Subcutaneous adipose tissue (tissue), 4 donors: ENCODE results near the gene EZR. TPM values are rescaled to one million over a fixed set of nuclear protein-coding genes. Genes with fewer than 3 reads are reported as not detected.

Experiments used
- total RNA-seq, 4 donors: library from RNA; depleted of rRNA; stranded (reverse); fragments of >200 nt; gene quantifications; one replicate each; pipeline ENCODE4 v1.1.0, GENCODE V29; 2016
- TF ChIP-seq, protein P1 (sequence below): fragments of 450-650 bp; IDR thresholded peaks from one replicate; pipeline ENCODE4 v1.5.1; 2016; ENCODE audit warnings: low read depth, mild to moderate bottlenecking, control low read depth, antibody characterized with exemption, moderate library complexity

The EZR gene
- total RNA-seq, 4 donors from 2014 or later: 28.6 to 40.3 (median 33.7) TPM

DNA sequence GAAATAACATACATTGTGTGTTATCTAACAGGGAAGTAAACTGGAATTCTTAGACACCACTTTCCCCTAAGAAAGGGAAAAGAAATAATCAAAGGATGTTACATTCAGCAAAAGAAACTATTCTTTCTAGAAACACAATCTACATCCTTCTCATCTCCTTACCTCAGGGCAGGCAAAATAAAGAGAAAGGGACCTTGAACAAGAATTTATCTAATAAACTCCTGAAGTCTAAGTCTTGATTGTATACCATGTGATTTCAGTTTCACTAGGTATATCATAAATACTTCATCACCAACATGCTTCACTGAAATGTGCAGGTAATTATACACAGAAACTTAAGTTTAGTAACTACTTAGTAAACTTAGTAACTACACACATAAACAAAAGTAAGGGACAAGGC, 15.0 kb downstream of the EZR start:
- TF ChIP-seq, protein P1, sequence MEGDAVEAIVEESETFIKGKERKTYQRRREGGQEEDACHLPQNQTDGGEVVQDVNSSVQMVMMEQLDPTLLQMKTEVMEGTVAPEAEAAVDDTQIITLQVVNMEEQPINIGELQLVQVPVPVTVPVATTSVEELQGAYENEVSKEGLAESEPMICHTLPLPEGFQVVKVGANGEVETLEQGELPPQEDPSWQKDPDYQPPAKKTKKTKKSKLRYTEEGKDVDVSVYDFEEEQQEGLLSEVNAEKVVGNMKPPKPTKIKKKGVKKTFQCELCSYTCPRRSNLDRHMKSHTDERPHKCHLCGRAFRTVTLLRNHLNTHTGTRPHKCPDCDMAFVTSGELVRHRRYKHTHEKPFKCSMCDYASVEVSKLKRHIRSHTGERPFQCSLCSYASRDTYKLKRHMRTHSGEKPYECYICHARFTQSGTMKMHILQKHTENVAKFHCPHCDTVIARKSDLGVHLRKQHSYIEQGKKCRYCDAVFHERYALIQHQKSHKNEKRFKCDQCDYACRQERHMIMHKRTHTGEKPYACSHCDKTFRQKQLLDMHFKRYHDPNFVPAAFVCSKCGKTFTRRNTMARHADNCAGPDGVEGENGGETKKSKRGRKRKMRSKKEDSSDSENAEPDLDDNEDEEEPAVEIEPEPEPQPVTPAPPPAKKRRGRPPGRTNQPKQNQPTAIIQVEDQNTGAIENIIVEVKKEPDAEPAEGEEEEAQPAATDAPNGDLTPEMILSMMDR: no peak

DNA sequence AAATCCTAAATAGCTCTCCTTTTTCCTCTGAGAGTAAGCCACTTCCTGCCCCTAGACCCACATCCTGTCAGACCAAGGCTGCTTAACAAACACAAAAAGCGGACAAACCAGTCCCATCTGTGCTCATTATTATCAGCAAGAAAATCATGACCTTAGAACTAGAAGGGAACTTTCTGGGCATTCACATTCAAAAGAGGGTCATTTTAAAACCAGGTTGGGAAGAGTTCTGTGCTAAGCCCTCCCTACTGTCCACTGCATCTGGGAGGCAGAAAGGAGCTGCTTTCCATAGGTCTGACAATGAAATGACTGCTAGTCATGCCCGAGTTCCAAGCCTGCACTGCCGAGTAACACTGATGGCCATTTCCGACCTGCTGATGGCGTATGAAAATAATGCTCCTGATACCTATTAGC, 15.4 kb downstream of the EZR start:
- TF ChIP-seq, protein P1: no peak

DNA sequence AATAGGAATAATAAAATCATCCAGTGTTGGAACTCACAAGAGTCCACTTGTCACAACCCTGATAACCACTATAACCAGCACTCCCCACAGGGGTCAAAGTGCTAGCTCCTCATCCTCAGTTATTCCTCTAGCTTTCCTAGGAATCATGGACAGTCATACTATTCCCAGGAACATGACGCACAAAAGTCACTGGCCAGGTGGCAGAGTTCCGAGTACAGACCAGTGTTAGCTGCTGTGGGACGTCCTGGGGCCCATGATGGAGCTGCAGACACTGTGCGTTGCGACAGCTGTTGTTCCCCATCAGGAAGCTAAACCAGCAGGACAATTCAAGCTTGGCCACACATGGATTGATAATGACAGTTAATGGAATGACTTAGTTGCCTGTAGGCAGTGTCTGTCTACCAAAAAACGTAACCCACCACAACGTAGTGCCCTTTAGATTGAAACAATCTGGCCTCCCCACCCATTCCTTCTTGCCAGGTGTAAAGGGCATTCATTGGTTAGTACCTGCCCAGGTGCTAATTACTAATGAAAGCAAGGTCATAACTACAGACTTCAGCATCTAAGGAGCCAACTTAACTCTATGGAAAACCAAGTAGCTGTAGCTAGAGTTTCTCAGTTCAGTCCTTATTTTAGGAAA, 17.4 kb downstream of the EZR start:
- TF ChIP-seq, protein P1: no peak

DNA sequence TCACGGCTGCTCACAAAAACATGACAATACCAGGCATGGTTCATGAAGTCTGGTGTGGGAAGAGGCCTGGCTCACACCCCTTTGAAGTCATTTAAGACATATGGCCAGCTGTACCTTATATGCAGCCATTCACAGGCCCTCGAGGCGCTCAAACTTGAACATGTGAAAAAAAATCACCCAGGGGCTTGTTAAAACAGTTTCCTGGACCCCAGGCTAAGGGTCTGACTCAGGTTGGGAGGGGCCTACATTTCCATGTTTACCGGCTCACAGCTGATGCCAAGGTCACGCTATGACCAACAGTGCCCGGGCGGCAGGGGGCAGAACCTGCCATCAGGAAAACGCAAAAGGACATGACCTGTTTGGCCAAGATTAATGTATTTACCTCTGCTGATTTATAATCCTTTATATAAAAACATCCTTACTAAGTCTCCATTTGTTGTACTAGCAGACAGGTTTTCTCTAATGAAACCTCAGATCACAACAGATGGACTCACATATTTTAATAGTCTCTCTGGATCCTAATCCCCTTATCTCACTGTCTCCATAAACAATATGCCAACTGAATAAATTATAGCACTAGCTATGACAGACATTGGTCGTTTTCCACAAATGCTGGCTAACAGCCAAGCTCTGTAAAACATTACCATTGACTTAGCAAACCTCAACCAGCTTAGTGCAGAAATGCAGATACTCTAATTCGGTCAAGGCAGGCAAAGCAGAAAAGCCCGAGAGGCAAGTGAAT, 19.9 kb downstream of the EZR start:
- TF ChIP-seq, protein P1: no peak

DNA sequence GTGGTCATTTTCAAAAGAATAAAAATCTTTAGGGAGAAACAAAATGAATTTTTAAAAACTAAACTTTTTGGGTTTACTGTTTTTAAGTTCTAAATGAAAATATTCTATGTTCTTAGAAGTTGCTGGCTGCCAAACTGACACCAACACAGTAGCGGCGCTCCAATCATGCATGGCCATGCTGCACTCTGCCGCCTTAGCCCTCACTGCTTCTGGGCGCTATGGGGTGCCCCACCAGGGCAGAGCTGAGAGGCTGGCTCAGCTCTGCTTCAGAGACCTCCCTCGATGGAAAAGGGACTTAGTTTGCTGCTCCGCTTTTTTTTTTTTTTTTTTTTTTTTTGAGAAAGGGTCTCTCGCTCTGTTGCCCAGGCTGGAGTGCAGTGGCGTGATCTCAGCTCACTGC, 20.9 kb downstream of the EZR start:
- TF ChIP-seq, protein P1: no peak

DNA sequence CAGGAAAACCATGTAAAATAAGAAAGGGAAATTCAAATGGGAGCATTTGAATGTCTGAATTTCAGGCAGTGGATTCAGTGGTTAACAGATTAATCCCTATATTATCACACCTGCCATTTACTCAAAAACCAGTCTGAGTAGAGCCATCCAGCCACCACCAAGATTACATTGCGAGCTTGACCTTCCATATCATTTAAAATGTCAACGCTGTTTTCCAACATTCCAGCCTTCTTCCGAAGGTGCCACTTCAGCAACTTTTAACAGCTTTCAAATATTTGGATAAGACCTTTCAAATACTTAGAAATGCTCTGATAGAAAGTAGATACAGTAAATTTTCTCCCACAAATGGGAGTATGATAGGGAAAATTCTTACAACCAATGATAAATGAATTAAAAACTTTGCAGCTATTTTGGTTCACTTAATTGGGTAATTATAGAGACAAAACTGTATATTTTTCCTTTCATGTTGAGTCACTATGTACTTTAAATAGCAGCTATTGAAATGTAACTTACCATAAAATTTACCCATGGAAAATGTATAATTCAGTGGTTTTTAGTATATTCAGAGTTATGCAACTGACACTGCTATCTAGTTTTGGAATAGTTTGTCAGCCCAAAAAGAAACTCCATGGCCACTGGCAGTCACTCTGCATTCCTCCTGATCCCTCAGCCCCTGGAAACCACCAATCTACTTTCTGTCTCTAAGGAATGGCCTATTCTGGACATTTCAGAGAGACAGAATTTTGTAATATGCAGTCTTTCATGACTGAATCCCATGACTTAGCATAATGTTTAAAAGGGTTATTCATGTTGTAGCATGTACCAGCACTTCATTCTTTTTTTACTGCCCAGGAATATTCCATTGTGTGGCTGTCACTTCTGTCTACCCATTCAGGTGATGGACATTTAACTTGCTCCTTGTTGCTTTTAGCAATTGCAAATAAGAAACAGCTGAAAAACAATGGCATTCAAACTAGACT, 21.5 kb downstream of the EZR start:
- TF ChIP-seq, protein P1: no peak
